GM12878 (cell line): ENCODE data around the gene RHNO1. TPM values are rescaled to one million over a fixed set of nuclear protein-coding genes. Genes with fewer than 3 reads are reported as not detected.

Source experiments
- ATAC-seq: fragments of 200-7000 bp; cut with Tn5 transposase; 3 replicates; pipeline ENCODE4 v1.9.1; 2020; ENCODE audit warnings: mild to moderate bottlenecking, moderate library complexity
- BruUV-seq: library from RNA; stranded (reverse); fragments of 400-500 nt; replicated peaks from 2 replicates; lab custom pipeline; 2021; lab: Mats Ljungman, UMichigan
- CTCF ChIA-PET: fragments of 300-600 bp; sonication (Branson Sonifier 250); formaldehyde crosslinking; extraction: SDS; loops from one replicate; lab custom pipeline; 2021; ENCODE audit warnings: inconsistent platforms; lab: Yijun Ruan, JAX
- POLR2A ChIA-PET: fragments of 350-600 bp; formaldehyde crosslinking; extraction: SDS; loops from one replicate; lab custom pipeline; 2021; ENCODE audit warnings: inconsistent platforms; lab: Charles Lee
- RAD21 ChIA-PET: fragments of 300-600 bp; sonication (Branson Sonifier 250); formaldehyde crosslinking; loops from one replicate; lab custom pipeline; 2023; ENCODE audit warnings: antibody characterized with exemption; ENCODE audit not compliant: unreplicated experiment; lab: Charles Lee
- SMC1A ChIA-PET: fragments of 300-600 bp; sonication (Branson Sonifier 250); formaldehyde crosslinking; loops from one replicate; lab custom pipeline; 2023; ENCODE audit not compliant: unreplicated experiment, uncharacterized antibody; lab: Charles Lee
- DNase-seq: peaks from one replicate; pipeline ENCODE4 v3.0.0-alpha.2; 2011; ENCODE audit warnings: low read depth, low spot score
- FAIRE-seq: peaks from 3 replicates; lab custom pipeline; 2011; peaks lifted over from hg19 to GRCh38; lab: Jason Lieb, UNC
- H2AFZ ChIP-seq: 2 replicates; pipeline ENCODE4 v1.6.0; 2011; ENCODE audit warnings: low read depth, low read length, control low read depth; ENCODE audit not compliant: control insufficient read depth
- H3K27ac ChIP-seq: 2 replicates; pipeline ENCODE4 v1.5.1; 2011; ENCODE audit warnings: control low read depth; ENCODE audit not compliant: control insufficient read depth, insufficient read depth
- H3K27me3 ChIP-seq, 2 experiments: replicated peaks in 1 of 2; 2 replicates each; pipeline versions ENCODE4 v1.6.0 to v1.6.1; 2011; ENCODE audit warnings: low read length in 1 of 2; ENCODE audit not compliant: control insufficient read depth in 2 of 2, insufficient read depth in 2 of 2
- H3K36me3 ChIP-seq, 2 experiments: 2 replicates each; pipeline ENCODE4 v1.5.1; 2011; ENCODE audit warnings: low read length in 1 of 2; ENCODE audit not compliant: control insufficient read depth in 2 of 2, insufficient read depth in 2 of 2
- H3K4me1 ChIP-seq: 2 replicates; pipeline ENCODE4 v1.6.1; 2011; ENCODE audit warnings: mild to moderate bottlenecking, low read length, moderate library complexity, mixed read lengths; ENCODE audit not compliant: control insufficient read depth, insufficient read depth
- H3K4me2 ChIP-seq: 2 replicates; pipeline ENCODE4 v1.6.0; 2011; ENCODE audit warnings: control low read depth; ENCODE audit not compliant: control insufficient read depth, insufficient read depth
- H3K4me3 ChIP-seq: fragments of 200-600 bp; sonication (generic); 2 replicates; pipeline ENCODE4 v1.5.1; 2016
- H3K79me2 ChIP-seq: 2 replicates; pipeline ENCODE4 v1.6.0; 2011; ENCODE audit warnings: low read length; ENCODE audit not compliant: control insufficient read depth, insufficient read depth
- H3K9ac ChIP-seq: 2 replicates; pipeline ENCODE4 v1.8.0; 2011; ENCODE audit warnings: low read length, control low read depth, mixed read lengths; ENCODE audit not compliant: control insufficient read depth, insufficient read depth
- H3K9me3 ChIP-seq: replicated peaks from 3 replicates; pipeline ENCODE4 v1.5.1; 2011; ENCODE audit warnings: mild to moderate bottlenecking, low read length; ENCODE audit not compliant: control insufficient read depth, insufficient read depth
- H4K20me1 ChIP-seq: 2 replicates; pipeline ENCODE4 v1.6.0; 2011; ENCODE audit not compliant: control insufficient read depth, insufficient read depth
- BCL11A ChIP-seq: IDR thresholded peaks from 2 replicates; pipeline ENCODE4 v1.6.1; 2011; ENCODE audit warnings: low read depth, low read length
- BCL3 ChIP-seq: IDR thresholded peaks from 2 replicates; pipeline ENCODE4 v1.6.1; 2011; ENCODE audit warnings: borderline replicate concordance, low read depth, mild to moderate bottlenecking, moderate library complexity, low read length; ENCODE audit not compliant: insufficient read depth, poor library complexity, severe bottlenecking
- CBX5 ChIP-seq: sonication (generic); IDR thresholded peaks from 2 replicates; pipeline ENCODE4 v1.6.1; 2016; ENCODE audit warnings: low read depth, moderate library complexity, mild to moderate bottlenecking, inconsistent platforms
- DPF2 ChIP-seq: fragments of 450-650 bp; IDR thresholded peaks from 2 replicates; pipeline ENCODE4 v1.6.1; 2017; ENCODE audit warnings: mild to moderate bottlenecking
- EED ChIP-seq: sonication (generic); IDR thresholded peaks from 2 replicates; pipeline ENCODE4 v1.6.1; 2016; ENCODE audit warnings: antibody characterized with exemption, low read depth
- ESRRA ChIP-seq: IDR thresholded peaks from 2 replicates; pipeline ENCODE4 v1.6.1; 2012; ENCODE audit warnings: mild to moderate bottlenecking, low read length, improper control_type of control experiment
- FOXK2 ChIP-seq: fragments of 450-650 bp; IDR thresholded peaks from 2 replicates; pipeline ENCODE4 v1.6.1; 2017; ENCODE audit warnings: mild to moderate bottlenecking, moderate library complexity
- IKZF1 ChIP-seq: fragments of 450-650 bp; conservative IDR thresholded peaks from 2 replicates; pipeline ENCODE4 v1.6.1; 2017; ENCODE audit warnings: antibody characterized with exemption, mild to moderate bottlenecking
- IRF4 ChIP-seq: IDR thresholded peaks from 2 replicates; pipeline ENCODE4 v1.6.1; 2011; ENCODE audit warnings: low read depth, low read length
- POU2F2 ChIP-seq: IDR thresholded peaks from 3 replicates; pipeline ENCODE4 v1.6.1; 2011; ENCODE audit warnings: low read depth, mild to moderate bottlenecking, low read length, borderline replicate concordance
- RELA ChIP-seq: fragments of 450-650 bp; IDR thresholded peaks from 2 replicates; pipeline ENCODE4 v1.8.0; 2014; ENCODE audit warnings: borderline replicate concordance; ENCODE audit not compliant: partially characterized antibody
- SMARCA5 ChIP-seq: fragments of 450-650 bp; IDR thresholded peaks from 2 replicates; pipeline ENCODE4 v1.6.1; 2017; ENCODE audit warnings: mild to moderate bottlenecking
- STAT1 ChIP-seq: fragments of 450-650 bp; conservative IDR thresholded peaks from 2 replicates; pipeline ENCODE4 v1.6.1; 2014; ENCODE audit warnings: antibody characterized with exemption, mild to moderate bottlenecking
- TCF12 ChIP-seq: IDR thresholded peaks from 2 replicates; pipeline ENCODE4 v1.6.1; 2011; ENCODE audit warnings: low read depth, mild to moderate bottlenecking, low read length
- ZBTB4 ChIP-seq: fragments of 450-650 bp; formaldehyde crosslinking; IDR thresholded peaks from 2 replicates; pipeline ENCODE4 v1.4.0; 2022; ENCODE audit warnings: mild to moderate bottlenecking, moderate library complexity
- WGBS: methylation state at CpG from one replicate; pipeline ENCODE4 v1.1.6; 2016; ENCODE audit warnings: low lambda C conversion rate; ENCODE audit not compliant: insufficient replicate concordance, insufficient coverage; ENCODE audit errors: missing lambda C conversion rate; 5-methylcytosine and 5-hydroxymethylcytosine counted together
- in situ Hi-C: fragments of 300-500 bp; cut with MboI; formaldehyde crosslinking; loops from 9 replicates; pipeline ENCODE4 v1.14.3; 2018; ENCODE audit warnings: mixed read lengths
- intact Hi-C: fragments of 100-400 bp; cut with micrococcal nuclease; formaldehyde crosslinking; loops from one replicate; pipeline ENCODE4 v1.14.2; 2022; ENCODE audit not compliant: unreplicated experiment
- polyA plus RNA-seq, 11 experiments: library from polyadenylated mRNA; depleted of rRNA in 4 of 11; unstranded in 6 of 11; stranded (reverse) in 5 of 11; fragments of >200 nt; fragmentation: Nextera tagmentation in 4 of 11; fragmentation: Illumina TruSeq in 1 of 11; extraction: Ambion mirVana in 4 of 11; extraction: Trizol in 1 of 11; gene quantifications; 1 replicate in 1 of 11; 2 replicates in 10 of 11; pipeline versions ENCODE4 v1.2.1 to v1.2.3, GENCODE V29; 2011 to 2016; ENCODE audit warnings: inconsistent platforms in 2 of 11, missing spikeins in 2 of 11, low read depth in 1 of 11
- total RNA-seq, 4 experiments: library from RNA; depleted of rRNA in 3 of 4; stranded (reverse); fragments of >200 nt in 3 of 4; fragmentation: Illumina TruSeq in 1 of 4; extraction: Trizol in 1 of 4; gene quantifications; 2 replicates each; pipeline versions ENCODE4 v1.2.1 to v1.2.3, GENCODE V29; 2013 to 2021

RHNO1 gene
- total and polyA plus RNA-seq, 10 of the 15 experiments (the other 5 are each of a cell fraction or from before 2014, with no cell fraction given) = 27.9 to 91.6 (median 49.3) TPM

- no peaks in the 10 kb centered on the region for H3K9me3 ChIP-seq
- H3K27me3 ChIP-seq = no peaks in the 10 kb centered on the region
- no peaks in the 10 kb centered on the region for H3K4me1 ChIP-seq
- in situ Hi-C loops (no loop called here), intact Hi-C loops (no loop called here)
- H2AFZ ChIP-seq = no peak overlapping the region
- ChIA-PET SMC1A (no interaction called here), POLR2A (no interaction called here), RAD21 (no interaction called here), CTCF (no interaction called here)
- H4K20me1 ChIP-seq = no peaks in the 10 kb centered on the region
- H3K27ac ChIP-seq = no peak overlapping the region
- TF ChIP-seq ZBTB4 (CRISPR knock-in tag) (no peak), RELA (no peak), BCL3 (no peak), STAT1 (no peak), IRF4 (no peak), DPF2 (no peak), TCF12 (no peak), EED (no peak), ESRRA (no peak), IKZF1 (no peak), FOXK2 (no peak), SMARCA5 (no peak), POU2F2 (no peak), CBX5 (no peak), BCL11A (no peak)
- H3K79me2 ChIP-seq = no peaks in the 10 kb centered on the region
- FAIRE-seq (no peak), ATAC-seq (no peak), DNase-seq (no peak)
- no TSS peak for BruUV-seq
- H3K4me2 ChIP-seq = no peak overlapping the region
- H3K4me3 ChIP-seq = no peak overlapping the region
- 90% methylated on average over 8 of the region's 8 CpGs for WGBS
- no peaks in the 10 kb centered on the region; a peak in 1 of 4 replicates for H3K36me3 ChIP-seq
- no peak overlapping the region for H3K9ac ChIP-seq
Observed at GRCh38 chr12:2836574-2836973, 40.4 kb upstream of the RHNO1 start.
